HepG2 (cell line): Measurements from ENCODE around the gene SLC25A48. TPM values are rescaled to one million over a fixed set of nuclear protein-coding genes. Genes with fewer than 3 reads are reported as not detected.
A peak's percentile ranks its signal among the peaks of the same experiment; 100 is the strongest.

Source experiments
- ARID5B ChIP-seq: IDR thresholded peaks from 2 replicates; pipeline ENCODE4 v1.4.0; 2020; ENCODE audit warnings: mild to moderate bottlenecking, missing genetic modification reagents
- CREB1 ChIP-seq, 2 experiments: fragments of 450-650 bp in 1 of 2; IDR thresholded peaks; 2 replicates each; pipeline ENCODE4 v1.6.1; 2016 to 2017; ENCODE audit warnings: control low read depth in 1 of 2, mild to moderate bottlenecking in 1 of 2, missing compliant biosample characterization in 1 of 2, missing genetic modification characterization in 1 of 2
- GLMP ChIP-seq: sonication (generic); formaldehyde crosslinking; IDR thresholded peaks from 2 replicates; pipeline ENCODE4 v1.9.0; 2021; ENCODE audit warnings: missing genetic modification reagents, mild to moderate bottlenecking, borderline replicate concordance
- MED1 ChIP-seq: sonication (generic); formaldehyde crosslinking; IDR thresholded peaks from 2 replicates; pipeline ENCODE4 v1.4.0; 2020; ENCODE audit warnings: missing genetic modification reagents
- NR3C1 ChIP-seq: sonication (generic); formaldehyde crosslinking; IDR thresholded peaks from 2 replicates; pipeline ENCODE4 v1.4.0; 2020; ENCODE audit warnings: missing genetic modification reagents
- ONECUT2 ChIP-seq: sonication (generic); formaldehyde crosslinking; IDR thresholded peaks from 2 replicates; pipeline ENCODE4 v1.4.0; 2020; ENCODE audit warnings: missing genetic modification reagents
- PAXIP1 ChIP-seq: sonication (generic); formaldehyde crosslinking; conservative IDR thresholded peaks from 2 replicates; pipeline ENCODE4 v1.4.0; 2020; ENCODE audit warnings: mild to moderate bottlenecking, missing genetic modification reagents, moderate library complexity
- RXRB ChIP-seq: IDR thresholded peaks from 2 replicates; pipeline ENCODE4 v1.6.1; 2016; ENCODE audit warnings: borderline replicate concordance, missing genetic modification reagents, missing compliant biosample characterization
- SALL1 ChIP-seq: sonication (generic); formaldehyde crosslinking; IDR thresholded peaks from 2 replicates; pipeline ENCODE4 v1.8.0; 2022; ENCODE audit warnings: mild to moderate bottlenecking, missing genetic modification reagents
- SATB2 ChIP-seq: sonication (generic); formaldehyde crosslinking; IDR thresholded peaks from 2 replicates; pipeline ENCODE4 v1.5.0; 2020; ENCODE audit warnings: missing genetic modification reagents
- SOX13 ChIP-seq, 3 experiments: fragments of 450-650 bp in 1 of 3; sonication (generic) in 1 of 3; formaldehyde crosslinking in 1 of 3; IDR thresholded peaks in 2 of 3; conservative IDR thresholded peaks in 1 of 3; 2 replicates each; pipeline versions ENCODE4 v1.5.0 to v1.6.1; 2016 to 2020; ENCODE audit warnings: antibody characterized with exemption in 1 of 3, mild to moderate bottlenecking in 1 of 3, missing compliant biosample characterization in 1 of 3, missing genetic modification reagents in 1 of 3, moderate library complexity in 1 of 3
- TGIF2 ChIP-seq: IDR thresholded peaks from 2 replicates; pipeline ENCODE4 v1.6.1; 2016; ENCODE audit warnings: control low read depth, missing compliant biosample characterization
- ZBTB42 ChIP-seq: sonication (generic); formaldehyde crosslinking; IDR thresholded peaks from 2 replicates; pipeline ENCODE4 v1.5.0; 2020; ENCODE audit warnings: mild to moderate bottlenecking, missing genetic modification reagents
- ZEB1 ChIP-seq: IDR thresholded peaks from 2 replicates; pipeline ENCODE4 v1.6.1; 2012; ENCODE audit warnings: mild to moderate bottlenecking, low read depth, inconsistent platforms; ENCODE audit not compliant: insufficient replicate concordance
- ZNF383 ChIP-seq: sonication (generic); formaldehyde crosslinking; IDR thresholded peaks from 2 replicates; pipeline ENCODE4 v1.4.0; 2020; ENCODE audit warnings: missing genetic modification reagents, mild to moderate bottlenecking, borderline replicate concordance
- ZNF546 ChIP-seq: sonication (generic); formaldehyde crosslinking; conservative IDR thresholded peaks from 2 replicates; pipeline ENCODE4 v1.8.1; 2023; ENCODE audit warnings: mild to moderate bottlenecking, missing genetic modification reagents
- ZNF562 ChIP-seq: sonication (generic); formaldehyde crosslinking; IDR thresholded peaks from 2 replicates; pipeline ENCODE4 v1.8.0; 2022; ENCODE audit warnings: missing genetic modification reagents, borderline replicate concordance
- ZNF674 ChIP-seq: sonication (generic); formaldehyde crosslinking; IDR thresholded peaks from 2 replicates; pipeline ENCODE4 v1.5.0; 2020; ENCODE audit warnings: low read depth, mild to moderate bottlenecking, missing genetic modification reagents
- ZSCAN31 ChIP-seq: sonication (generic); formaldehyde crosslinking; IDR thresholded peaks from 2 replicates; pipeline ENCODE4 v1.5.0; 2020; ENCODE audit warnings: low read depth, mild to moderate bottlenecking, missing genetic modification reagents
- polyA plus RNA-seq, 8 experiments: library from polyadenylated mRNA; depleted of rRNA in 3 of 8; stranded (reverse) in 7 of 8; unstranded in 1 of 8; fragments of >200 nt; fragmentation: Illumina TruSeq in 4 of 8; extraction: Trizol in 4 of 8; gene quantifications; 2 replicates each; pipeline versions ENCODE4 v1.2.1 to v1.2.3, GENCODE V29; 2011 to 2016; ENCODE audit warnings: low read depth in 4 of 8, missing spikeins in 1 of 8, mixed read lengths in 1 of 8; ENCODE audit not compliant: insufficient read depth in 1 of 8
- total RNA-seq, 5 experiments: library from RNA; depleted of rRNA; stranded (reverse); fragments of >200 nt; fragmentation: Illumina TruSeq; extraction: Trizol; gene quantifications; 2 replicates each; pipeline ENCODE4 v1.2.3, GENCODE V29; 2016; ENCODE audit warnings: low read depth in 1 of 5

SLC25A48 gene
- total and polyA plus RNA-seq, 2 of the 13 experiments (the other 11 are each of a cell fraction or from before 2014, with no cell fraction given) = 0.17 to 4.5 TPM

GRCh38 chr5:135868681-135869080, 34.2 kb downstream of the SLC25A48 start (continued):
- TF ChIP-seq PAXIP1 (CRISPR knock-in tag) (0 out of 2 replicates have a peak, but pooled peaks have one; percentile 19), TGIF2 (CRISPR knock-in tag) (0 out of 2 replicates have a peak, but pooled peaks have one; percentile 21), ONECUT2 (peak; percentile 78), ZEB1 (peak; percentile 65), ZBTB42 (CRISPR knock-in tag) (0 out of 2 replicates have a peak, but pooled peaks have one; percentile 45), RXRB (CRISPR knock-in tag) (peak; percentile 61; the same call in 1 of the 2 replicates), ZSCAN31 (CRISPR knock-in tag) (no peak), ARID5B (CRISPR knock-in tag) (0 out of 2 replicates have a peak, but pooled peaks have one; percentile 45), CREB1 (IDR thresholded peaks at IDR 0.05) (no peak), CREB1 (CRISPR knock-in tag; IDR thresholded peaks at IDR 0.05) (peak; percentile 14; the same call in 1 of the 2 replicates), GLMP (CRISPR knock-in tag) (no peak), MED1 (CRISPR knock-in tag) (0 out of 2 replicates have a peak, but pooled peaks have one; percentile 31), ZNF546 (CRISPR knock-in tag) (no peak), NR3C1 (CRISPR knock-in tag) (no peak), SALL1 (CRISPR knock-in tag) (peak; percentile 39; the same call in 1 of the 2 replicates), SOX13 (IDR thresholded peaks at IDR 0.05) (no peak), SOX13 (CRISPR knock-in tag; conservative IDR thresholded peaks at IDR 0.05 in 1 of 2, IDR thresholded peaks at IDR 0.05 in 1 of 2) (peak in 1 of 2 experiments; percentile 64; a peak in 2 of 4 replicates), ZNF383 (CRISPR knock-in tag) (no peak), ZNF674 (no peak), ZNF562 (CRISPR knock-in tag) (no peak), SATB2 (CRISPR knock-in tag) (no peak)
